Activated effector memory CD4-positive, alpha-beta T cell treated with Interleukin-2 at 50 U/mL for 16 hours (primary cell): ENCODE results near the gene IKZF5.

Source experiments
- DNase-seq: peaks from one replicate; pipeline ENCODE4 v3.0.0-alpha.2; 2020

Gene IKZF5

DNA sequence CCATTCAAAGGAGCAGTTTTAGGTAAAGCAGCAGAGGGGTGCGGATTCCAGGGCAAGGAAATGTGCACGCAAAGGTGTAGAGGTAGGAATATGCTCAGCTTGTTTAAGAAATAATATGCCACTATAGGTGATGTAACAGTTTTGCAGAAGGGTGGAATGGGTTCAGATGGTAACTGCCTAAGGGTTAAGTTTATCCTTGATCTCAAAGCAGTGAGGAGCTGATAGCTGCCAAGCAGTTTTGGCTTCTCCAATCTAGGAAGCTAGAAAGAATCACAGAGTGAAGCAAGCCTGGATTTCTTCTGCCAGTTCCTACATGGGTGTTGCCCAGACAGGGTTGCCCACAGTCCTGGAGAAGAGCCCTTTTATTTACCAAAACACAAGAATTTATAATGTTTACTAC is 6.2 kb upstream of the IKZF5 start:
- DNase-seq: no peak

GRCh38 chr10:123013456-123014419 is 5.1 kb upstream of the IKZF5 start:
- DNase-seq: no peak

- DNase-seq: no peak
Observed at GRCh38 chr10:123011987-123012386, 3.4 kb upstream of the IKZF5 start.

GRCh38 chr10:123009105-123009820 is 668 bp upstream of the IKZF5 start:
- DNase-seq: peak; percentile 6

DNA sequence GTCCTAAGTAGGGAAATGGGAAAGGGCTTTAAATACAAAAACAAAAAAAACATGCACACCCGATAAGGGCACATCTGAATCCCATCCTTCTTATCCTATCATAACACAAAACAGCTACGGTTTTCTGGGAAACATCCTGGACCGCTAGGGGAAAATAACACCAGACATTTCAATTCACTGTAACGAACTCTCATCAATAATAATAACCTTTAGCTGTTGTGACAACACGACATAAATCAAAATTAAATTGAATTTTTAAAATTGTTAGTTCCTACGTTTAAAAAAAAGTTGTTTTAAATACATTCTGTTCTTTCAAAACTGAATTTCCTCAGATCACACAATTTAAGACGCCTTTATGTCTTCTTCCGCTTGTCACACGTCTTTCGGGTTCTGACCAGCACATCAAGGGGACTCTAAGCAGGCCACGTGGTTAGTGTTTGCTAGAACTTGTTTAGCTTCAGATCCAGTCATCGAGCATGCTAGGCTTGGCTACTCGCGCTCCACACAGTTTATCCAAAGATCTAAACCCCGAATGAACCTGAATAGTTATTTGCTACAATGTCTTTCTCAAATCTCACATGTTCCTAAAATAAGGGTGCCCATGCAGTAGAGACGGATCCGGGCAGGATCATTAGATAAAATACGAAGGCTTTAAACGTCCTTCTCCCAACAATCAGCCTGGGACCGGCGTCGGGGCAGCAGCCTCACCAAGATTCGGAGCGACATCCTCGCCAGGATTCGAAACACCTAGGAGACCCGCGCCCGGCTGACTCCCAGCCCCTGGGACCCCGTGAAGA is 839 bp downstream of the IKZF5 start:
- DNase-seq: peak; percentile 8

DNA sequence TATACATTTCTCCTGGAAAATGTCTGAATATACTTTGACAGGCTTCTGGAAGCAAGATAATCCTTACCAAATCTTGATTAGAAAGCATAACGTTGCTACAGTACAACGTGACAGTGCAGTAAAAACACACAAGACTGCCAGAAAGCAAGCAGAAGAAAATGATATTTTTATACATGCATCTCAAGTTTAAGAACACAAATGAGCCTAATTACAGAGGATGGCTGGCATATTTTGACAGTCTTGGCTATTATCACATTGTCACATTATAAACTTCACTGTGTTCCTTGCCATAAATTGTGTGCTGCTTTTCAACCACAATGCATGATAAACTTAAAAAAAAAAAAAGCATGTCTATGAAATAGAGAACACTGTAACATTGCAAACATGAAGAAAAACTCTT is 4.3 kb downstream of the IKZF5 start:
- DNase-seq: no peak

DNA sequence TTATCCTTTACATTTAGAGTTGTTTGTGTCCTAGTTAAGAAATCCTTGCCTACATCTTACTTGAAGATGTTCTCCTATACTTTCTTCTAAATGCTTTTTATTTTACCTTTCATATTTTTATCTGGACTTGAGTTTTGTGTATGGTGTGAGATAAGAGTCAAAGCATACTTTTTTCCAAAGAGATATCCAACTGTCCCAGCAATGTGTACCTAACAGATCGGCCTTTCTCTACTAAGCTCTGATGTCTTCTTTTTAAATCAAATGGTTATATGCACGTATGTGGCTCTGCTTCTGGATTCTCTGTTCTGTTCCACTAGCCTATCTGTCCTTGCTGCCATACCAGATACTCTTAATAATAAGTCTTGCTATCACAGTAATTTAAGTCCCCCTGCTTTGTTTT is 7.2 kb downstream of the IKZF5 start:
- no peak for DNase-seq

- no peak for DNase-seq
Observed at GRCh38 chr10:123000155-123000554, 8.4 kb downstream of the IKZF5 start.

DNA sequence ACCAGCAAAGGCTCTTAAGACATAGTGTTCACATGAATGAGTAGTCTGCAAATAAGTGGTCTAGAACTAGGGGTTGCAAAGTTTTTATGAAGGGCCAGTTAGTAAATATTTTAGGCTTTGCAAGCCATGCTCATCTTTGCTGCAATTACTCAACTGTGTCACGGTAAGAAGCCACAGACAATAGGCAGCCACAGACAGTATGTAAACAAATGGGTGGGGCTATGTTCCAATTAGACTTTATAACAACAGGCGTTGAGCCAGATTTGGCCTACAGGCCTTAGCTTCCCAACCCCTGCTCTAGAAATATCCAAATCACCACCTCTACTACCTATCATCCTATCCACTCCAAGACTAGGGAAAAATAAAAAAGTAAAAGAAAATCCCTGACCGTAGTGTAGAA is 9.2 kb downstream of the IKZF5 start:
- no peak for DNase-seq

DNA sequence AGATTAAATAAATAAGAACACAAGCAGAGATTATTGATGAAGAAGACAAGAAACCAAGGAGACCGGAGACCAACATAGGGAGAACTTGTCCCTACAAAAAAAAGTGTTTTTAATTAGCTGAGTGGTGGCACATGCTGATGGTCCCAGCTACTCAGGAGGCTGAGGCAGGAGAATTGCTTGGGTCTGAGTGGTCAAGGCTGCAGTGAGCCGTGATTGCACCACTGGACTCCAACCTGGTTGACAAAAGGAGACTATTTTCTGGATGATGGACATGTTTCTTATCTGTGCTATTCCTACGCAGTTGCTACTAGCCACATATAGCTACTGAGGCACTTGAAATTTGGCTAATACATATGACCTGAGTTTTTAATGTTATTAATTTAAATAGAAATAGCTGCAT is 9.7 kb downstream of the IKZF5 start:
- no peak for DNase-seq

DNA sequence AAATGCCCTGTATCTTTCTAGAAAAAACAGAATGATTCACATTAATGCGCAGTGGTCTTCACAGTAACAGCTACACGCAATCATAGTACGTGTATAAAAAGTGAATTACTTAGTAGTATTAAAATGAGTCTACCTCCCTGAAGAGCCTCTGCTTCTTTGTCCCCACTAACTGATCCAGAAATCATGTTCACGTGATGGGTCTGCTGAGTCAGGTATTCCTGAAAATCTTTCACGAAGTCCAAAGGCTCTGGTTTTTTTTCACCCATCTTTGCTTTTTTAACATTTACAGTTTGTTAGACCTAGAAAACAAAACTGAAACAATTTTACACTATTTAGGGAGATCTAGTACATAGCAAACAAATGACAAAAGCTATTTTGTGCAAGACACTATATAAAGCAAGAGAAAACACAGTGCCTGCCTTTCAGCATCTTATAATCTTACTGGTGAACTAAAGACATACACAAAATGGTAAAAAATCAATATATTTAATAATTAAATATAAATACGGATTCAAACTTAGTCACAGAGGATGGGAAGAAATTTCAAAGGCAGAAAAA is 10.2 kb downstream of the IKZF5 start:
- no peak for DNase-seq

DNA sequence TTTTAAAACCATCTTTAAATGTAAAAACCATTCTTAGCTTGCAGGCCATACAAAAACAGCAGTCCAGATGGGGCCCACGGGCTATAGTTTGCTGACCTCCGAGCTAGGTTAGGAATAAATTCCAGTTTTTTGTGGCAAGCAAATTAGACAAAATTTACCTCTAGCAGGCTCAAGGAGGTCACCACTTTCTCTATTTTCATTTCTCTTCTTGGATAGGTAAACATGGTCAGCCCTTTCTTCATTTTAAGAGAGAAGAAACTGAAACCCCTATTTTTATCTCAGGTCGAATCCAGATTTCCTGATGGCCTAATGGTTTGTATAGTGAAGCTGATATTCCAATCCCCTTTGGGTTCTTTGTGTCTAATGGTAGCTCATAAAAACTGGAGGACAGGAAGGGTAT is 10.7 kb downstream of the IKZF5 start:
- DNase-seq: no peak

- DNase-seq: no peak
Observed at GRCh38 chr10:122995936-122996335, 12.7 kb downstream of the IKZF5 start.

DNA sequence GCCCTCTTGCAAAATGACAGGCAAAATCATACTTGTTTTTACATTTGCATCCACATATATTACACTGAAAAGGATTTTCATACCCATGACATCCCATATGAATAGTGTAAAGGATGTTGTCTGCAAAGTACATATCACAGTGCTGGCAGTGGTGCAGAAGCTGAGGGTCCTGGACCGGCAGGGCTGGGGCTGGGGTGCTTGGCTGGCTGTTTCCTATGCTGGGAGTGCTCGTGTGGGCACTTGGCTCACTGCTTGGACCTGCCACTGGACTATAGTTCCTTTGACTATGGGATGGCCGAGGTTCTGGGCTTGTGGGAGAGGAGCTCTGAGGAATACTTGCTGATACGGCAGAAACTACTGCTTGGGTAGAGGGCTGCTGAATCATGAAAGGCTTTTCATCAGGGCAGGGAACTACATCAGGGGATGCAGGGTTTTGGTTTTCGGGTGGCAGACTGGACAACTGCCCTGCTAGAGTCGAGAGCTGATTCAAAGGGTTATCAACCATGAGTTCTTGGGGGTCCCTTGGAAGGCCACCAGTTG is 14.7 kb downstream of the IKZF5 start:
- DNase-seq: no peak

GRCh38 chr10:122992031-122992585 is 16.5 kb downstream of the IKZF5 start:
- no peak for DNase-seq

DNA sequence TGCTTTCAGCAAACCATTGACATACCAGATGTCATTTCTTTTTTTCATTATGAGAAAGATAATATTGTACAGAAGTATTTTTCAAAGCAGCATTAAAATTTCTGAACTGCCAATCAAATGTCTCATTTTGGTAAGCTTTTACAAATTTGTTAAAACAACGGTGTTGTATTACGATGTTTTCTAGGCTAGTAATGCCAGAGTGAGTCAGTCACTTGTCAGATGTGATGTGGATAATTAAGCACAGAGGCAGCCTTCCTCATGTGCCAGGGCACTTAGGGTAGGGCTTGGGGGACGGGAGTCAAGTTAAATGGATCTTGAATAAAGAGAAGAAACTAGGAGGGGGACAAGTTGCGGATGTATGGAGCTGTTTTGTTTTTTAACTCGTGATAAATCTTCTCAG is 18.3 kb downstream of the IKZF5 start:
- no peak for DNase-seq

- DNase-seq: no peak
Observed at GRCh38 chr10:122988501-122988900, 20.1 kb downstream of the IKZF5 start.

GRCh38 chr10:122986335-122986734 is 22.3 kb downstream of the IKZF5 start:
- DNase-seq: no peak

DNA sequence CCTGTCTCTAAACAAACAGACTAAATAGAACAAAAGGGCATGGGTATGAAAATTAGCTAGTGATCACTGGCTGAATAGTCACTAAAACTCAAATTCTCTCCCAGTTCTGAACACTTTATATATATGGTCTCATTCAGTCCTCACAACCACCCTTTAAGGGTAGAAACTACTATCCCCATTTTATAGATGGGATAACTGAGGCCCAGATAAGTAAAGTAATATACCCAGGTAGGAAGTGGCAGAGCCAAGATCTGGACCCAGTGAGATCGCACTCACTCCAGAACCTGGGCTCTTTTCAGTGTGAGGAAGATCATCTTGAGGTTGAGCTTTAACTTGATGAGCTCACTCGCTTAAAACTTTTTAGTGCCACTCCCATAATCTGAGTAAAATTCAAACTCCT is 23.9 kb downstream of the IKZF5 start:
- DNase-seq: no peak

DNA sequence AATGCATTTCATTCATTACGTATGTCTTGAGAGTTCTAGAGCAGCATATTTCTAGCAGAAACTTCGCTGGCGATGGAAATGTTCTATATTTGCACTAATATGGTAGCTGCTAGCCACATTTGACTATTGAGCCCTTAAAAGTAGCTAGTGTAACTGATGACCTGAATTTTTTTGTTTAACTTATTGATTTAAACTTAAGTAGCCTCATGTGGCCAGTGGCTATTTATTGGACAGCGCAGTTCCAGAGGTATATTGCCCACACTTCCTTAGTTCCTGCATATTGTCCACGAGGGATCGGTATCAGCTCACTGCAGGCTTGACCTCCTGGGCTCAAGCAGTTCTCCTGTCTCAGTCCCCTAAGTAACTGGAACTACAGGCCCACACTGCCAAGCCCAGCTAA is 24.7 kb downstream of the IKZF5 start:
- DNase-seq: no peak

DNA sequence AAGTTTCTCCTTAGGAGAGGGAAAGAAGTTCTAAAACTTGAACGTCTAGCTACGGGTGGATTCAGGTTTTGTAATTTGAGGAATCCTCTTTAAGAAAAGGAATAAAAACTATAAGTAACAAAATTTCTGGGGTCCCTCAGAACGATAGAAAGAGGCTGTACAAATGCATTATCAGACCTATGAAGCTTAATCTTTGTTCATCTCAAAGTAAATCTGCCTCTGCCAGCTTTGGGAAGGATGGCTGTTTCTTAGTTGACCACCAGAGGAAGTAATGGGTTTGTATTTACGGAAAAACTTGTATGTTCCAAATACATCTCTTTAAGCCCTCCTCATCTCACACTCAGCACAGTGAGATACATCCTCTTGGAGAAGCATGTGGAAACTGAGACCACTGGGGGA is 27.5 kb downstream of the IKZF5 start:
- DNase-seq: no peak
